Mononuclear cell (primary cell): ENCODE measurements around the gene APOBEC3B. TPM values are rescaled to one million over a fixed set of nuclear protein-coding genes. Genes with fewer than 3 reads are reported as not detected.
"Not testable (repeated sequence)": the region's sequence is repeated elsewhere in the genome, so short reads cannot be mapped to it uniquely, and the experiment has no call there.

Experiments
- H3K27me3 ChIP-seq: 2 replicates; pipeline ENCODE4 v1.6.0; 2011; ENCODE audit warnings: low read length, control low read depth; ENCODE audit not compliant: insufficient read depth
- H3K4me1 ChIP-seq: 2 replicates; pipeline ENCODE4 v1.5.1; 2011; ENCODE audit warnings: mild to moderate bottlenecking, low read length, control low read depth; ENCODE audit not compliant: insufficient read depth
- H3K4me3 ChIP-seq: 2 replicates; pipeline ENCODE4 v1.5.1; 2011; ENCODE audit warnings: mild to moderate bottlenecking, low read length, moderate library complexity
- H3K9me3 ChIP-seq: 2 replicates; pipeline ENCODE4 v1.5.1; 2011; ENCODE audit warnings: low read depth, mild to moderate bottlenecking, control low read depth, low read length
- total RNA-seq: library from RNA; depleted of rRNA; stranded (reverse); fragments of >200 nt; gene quantifications from one replicate; pipeline ENCODE4 v1.2.3, GENCODE V29; 2012

APOBEC3B gene
- total RNA-seq, 1 donor = 0.31 TPM

DNA sequence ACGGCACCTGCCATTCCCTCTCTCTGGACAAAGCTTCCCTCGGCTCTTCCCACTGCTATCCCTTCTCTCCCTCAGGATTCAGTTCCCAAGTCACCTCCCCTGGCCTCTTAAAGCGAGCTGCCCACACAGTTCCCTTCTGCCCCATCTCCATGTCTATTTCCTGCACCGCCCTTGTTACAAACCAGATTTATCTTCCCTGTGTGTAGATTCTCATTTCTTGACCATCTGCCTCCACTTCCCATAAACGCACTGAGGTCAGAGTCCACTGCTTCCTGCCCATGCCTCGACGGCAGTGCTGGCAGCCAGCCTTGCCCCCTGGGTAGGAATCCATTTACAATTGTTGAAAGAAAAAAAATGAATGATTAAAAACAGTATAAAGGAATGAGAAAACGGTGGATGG, 11.6 kb upstream of the APOBEC3B start:
- H3K4me1 ChIP-seq = peaks cover 83% of the 10 kb centered on the region
- no peaks in the 10 kb centered on the region for H3K9me3 ChIP-seq
- no peaks in the 10 kb centered on the region for H3K27me3 ChIP-seq

DNA sequence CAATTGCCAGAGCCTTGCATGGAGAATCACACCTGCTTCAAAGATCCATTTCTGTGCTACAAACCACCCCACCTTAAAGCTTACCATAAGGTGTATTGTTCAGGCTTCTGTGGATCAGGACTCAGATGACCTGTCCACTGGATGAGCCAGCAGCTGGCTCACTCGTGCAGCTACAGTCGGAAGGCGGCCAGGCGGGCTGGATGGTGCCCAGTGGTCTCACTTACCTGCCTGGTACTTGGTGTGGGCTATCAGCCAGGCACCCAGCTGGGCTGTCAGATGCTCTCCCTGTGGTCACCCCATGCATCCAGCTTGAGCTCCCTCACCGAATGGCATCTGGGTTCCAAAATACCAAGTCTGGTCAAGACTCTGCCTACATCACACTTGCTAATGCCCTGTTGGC, 10.9 kb upstream of the APOBEC3B start:
- Histone ChIP-seq H3K9me3 (no peaks in the 10 kb centered on the region), H3K4me3 (no peak overlapping the region), H3K4me1 (peaks cover 76% of the 10 kb centered on the region), H3K27me3 (no peaks in the 10 kb centered on the region)

More for the DNA sequence above, 11.6 kb upstream of the APOBEC3B start:
- H3K4me3 ChIP-seq = no peak overlapping the region

- no peak overlapping the region for H3K4me3 ChIP-seq
- peaks cover 71% of the 10 kb centered on the region for H3K4me1 ChIP-seq
- H3K9me3 ChIP-seq = no peaks in the 10 kb centered on the region
- H3K27me3 ChIP-seq = no peaks in the 10 kb centered on the region
Observed at GRCh38 chr22:38971791-38972190, 10.4 kb upstream of the APOBEC3B start.

DNA sequence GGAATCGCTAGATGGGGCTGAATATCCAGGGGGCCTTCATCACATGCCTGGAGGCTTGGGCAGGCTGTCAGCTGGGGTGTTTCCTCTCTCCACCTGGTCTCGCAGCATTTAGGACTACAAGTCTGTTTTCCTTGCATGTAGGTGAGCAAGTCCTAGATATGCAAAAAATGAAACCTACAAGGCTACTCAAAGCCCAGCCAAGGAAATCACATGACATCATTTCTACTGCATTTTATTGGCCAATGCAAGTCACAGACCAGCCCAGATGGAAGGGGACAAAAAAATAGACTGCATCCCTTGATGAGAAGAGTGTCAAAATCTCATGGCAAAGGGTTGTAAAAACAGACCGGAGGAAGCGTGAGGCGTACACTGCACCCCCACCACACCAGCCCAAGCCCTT, 9.6 kb upstream of the APOBEC3B start:
- peaks cover 63% of the 10 kb centered on the region for H3K4me1 ChIP-seq
- no peaks in the 10 kb centered on the region for H3K27me3 ChIP-seq
- H3K4me3 ChIP-seq = no peak overlapping the region
- H3K9me3 ChIP-seq = no peaks in the 10 kb centered on the region

DNA sequence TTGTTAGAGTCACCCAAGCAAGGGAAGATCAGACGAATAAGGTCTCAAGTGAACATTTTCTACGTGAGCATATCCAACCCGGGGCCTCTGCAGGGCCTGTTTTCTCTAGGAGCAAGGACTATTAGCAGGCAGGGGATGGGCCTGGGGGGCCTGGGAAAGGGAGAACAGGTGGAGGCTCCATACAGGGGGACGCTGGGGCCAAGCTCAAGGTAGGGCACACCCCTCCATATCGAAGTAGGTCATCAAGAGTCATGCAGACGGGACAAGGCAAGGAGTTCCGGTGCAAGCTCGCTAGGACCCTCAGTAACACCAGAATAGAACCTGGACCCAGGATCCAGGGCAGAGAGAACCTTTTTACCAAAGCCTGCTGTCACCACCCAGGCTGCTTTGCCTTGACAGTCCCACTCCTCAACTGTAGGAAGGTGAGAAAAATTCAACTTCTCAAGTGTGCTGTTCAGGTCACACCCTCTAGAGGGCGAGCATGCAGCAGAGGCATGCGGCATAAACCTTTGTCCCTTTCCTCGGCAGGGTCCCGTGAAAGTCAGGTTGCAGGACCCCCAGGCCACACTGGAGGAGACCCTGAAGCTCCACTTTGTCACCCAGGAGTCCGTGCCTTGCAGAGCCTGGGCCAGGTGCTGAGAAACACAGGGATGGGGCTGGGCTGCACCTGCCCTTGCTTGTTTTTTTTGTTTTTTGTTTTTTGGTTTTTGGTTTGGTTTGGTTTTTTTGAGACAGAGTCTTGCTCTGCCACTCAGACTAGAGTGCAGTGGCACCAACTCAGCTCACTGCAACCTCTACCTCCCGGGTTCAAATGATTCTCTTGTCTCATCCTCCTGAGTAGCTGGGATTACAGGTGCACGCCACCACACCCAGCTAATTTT, 8.6 kb upstream of the APOBEC3B start:
- no peak overlapping the region for H3K4me3 ChIP-seq
- no peaks in the 10 kb centered on the region for H3K27me3 ChIP-seq
- no peaks in the 10 kb centered on the region for H3K9me3 ChIP-seq
- H3K4me1 ChIP-seq = peaks cover 53% of the 10 kb centered on the region

- H3K4me3 ChIP-seq = no peak overlapping the region
- H3K9me3 ChIP-seq = no peaks in the 10 kb centered on the region
- H3K4me1 ChIP-seq = peaks cover 46% of the 10 kb centered on the region
- no peaks in the 10 kb centered on the region for H3K27me3 ChIP-seq
Observed at GRCh38 chr22:38974170-38974825, 7.8 kb upstream of the APOBEC3B start.

- Histone ChIP-seq H3K9me3 (no peaks in the 10 kb centered on the region), H3K4me3 (no peak overlapping the region), H3K27me3 (no peaks in the 10 kb centered on the region), H3K4me1 (peaks cover 40% of the 10 kb centered on the region)
Observed at GRCh38 chr22:38974826-38975175, 7.3 kb upstream of the APOBEC3B start.

DNA sequence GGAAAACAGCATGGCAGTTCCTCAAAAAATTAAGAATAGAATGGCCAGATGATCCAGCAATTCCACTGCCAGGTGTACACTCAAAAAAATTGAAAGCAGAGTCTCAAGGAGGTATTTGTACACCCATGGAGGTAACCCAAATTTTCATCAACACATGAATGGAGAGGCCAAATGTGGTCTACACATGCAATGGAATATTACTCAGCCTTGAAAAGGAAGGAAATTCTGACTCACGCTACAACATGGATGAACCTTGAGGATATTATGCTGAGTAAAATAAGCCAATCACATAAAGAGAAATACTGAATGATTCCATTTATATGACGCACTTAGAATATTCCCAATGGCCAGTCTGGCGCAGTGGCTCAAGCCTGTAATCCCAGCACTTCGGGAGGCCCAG, 4.9 kb upstream of the APOBEC3B start:
- not testable (repeated sequence) for H3K4me3 ChIP-seq, H3K9me3 ChIP-seq, H3K27me3 ChIP-seq
- peaks cover 32% of the 10 kb centered on the region for H3K4me1 ChIP-seq

DNA sequence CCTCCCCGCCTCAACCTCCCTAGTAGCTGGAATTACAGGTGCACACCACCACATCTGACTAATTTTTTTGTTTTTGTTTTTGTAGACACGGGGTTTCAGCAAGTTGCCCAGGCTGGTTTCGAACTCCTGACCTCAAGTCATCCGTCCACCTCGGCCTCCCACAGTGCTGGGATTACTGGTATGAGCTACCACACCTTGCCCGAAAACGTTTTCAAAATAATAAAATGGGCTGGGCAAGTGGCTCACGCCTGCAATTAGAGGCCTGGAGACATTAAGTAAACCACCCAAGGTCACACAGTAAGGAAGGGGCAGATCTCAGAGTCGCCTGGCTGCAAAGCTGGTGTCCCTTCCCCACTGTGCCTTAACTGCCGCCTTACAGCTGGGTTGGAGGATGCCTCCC, 1.6 kb upstream of the APOBEC3B start:
- H3K9me3 ChIP-seq, H3K4me3 ChIP-seq, H3K27me3 ChIP-seq: not testable (repeated sequence)
- H3K4me1 ChIP-seq = peaks cover 41% of the 10 kb centered on the region

- H3K9me3 ChIP-seq = no peaks in the 10 kb centered on the region
- peaks cover 41% of the 10 kb centered on the region for H3K4me1 ChIP-seq
- H3K4me3 ChIP-seq = peak overlapping the region; percentile 33
- no peaks in the 10 kb centered on the region for H3K27me3 ChIP-seq
Observed at GRCh38 chr22:38981005-38981991, 849 bp upstream of the APOBEC3B start.

- no peak overlapping the region for H3K4me3 ChIP-seq
- H3K27me3 ChIP-seq = no peaks in the 10 kb centered on the region
- H3K4me1 ChIP-seq = peaks cover 45% of the 10 kb centered on the region
- H3K9me3 ChIP-seq = no peaks in the 10 kb centered on the region
Observed at GRCh38 chr22:38984224-38984623, 2.1 kb downstream of the APOBEC3B start.

DNA sequence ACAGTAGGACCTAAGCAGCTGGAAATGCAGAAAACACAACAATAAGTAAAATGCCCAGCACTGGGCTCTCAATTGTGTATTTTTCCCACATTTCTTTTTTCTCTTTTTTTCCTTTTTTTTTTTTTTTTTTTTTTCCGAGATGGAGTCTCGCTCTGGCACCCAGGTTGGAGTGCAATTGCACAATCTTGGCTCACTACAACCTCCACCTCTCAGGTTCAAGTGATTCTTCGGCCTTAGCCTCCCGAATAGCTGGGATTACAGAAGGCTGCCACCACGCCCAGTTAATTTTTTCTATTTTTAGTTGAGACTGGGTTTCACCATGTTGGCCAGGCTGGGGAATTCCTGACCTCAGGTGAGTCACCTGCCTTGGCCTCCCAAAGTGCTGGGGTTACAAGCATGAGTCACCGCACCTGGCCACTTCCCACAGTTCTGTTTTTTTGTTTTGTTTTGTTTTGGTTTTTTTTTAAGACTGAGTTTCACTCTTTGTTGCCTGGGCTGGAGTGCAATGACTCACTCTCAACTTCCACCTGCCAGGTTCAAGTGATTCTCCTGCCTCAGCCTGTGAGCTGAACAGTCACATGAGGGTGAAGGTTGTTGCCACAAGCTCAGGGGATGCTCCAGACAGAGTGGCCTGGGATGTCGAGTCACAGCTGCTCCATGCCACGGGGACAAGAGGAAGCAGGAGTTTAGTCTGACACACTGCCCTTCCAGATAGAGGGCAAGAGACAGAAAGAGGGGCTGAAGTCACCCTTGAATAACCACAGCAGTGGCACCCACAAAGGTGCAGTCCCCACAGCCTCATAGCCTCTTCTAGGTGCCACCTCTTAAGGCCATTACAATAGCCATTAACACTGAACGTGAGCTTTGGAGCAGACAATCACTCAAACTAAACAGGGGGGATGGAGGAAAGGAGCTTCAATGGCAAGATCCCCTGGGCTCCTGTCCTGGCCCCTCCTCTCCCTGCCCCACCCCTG, 2.9 kb downstream of the APOBEC3B start:
- H3K27me3 ChIP-seq, H3K4me3 ChIP-seq, H3K9me3 ChIP-seq: not testable (repeated sequence)
- H3K4me1 ChIP-seq = peaks cover 53% of the 10 kb centered on the region

DNA sequence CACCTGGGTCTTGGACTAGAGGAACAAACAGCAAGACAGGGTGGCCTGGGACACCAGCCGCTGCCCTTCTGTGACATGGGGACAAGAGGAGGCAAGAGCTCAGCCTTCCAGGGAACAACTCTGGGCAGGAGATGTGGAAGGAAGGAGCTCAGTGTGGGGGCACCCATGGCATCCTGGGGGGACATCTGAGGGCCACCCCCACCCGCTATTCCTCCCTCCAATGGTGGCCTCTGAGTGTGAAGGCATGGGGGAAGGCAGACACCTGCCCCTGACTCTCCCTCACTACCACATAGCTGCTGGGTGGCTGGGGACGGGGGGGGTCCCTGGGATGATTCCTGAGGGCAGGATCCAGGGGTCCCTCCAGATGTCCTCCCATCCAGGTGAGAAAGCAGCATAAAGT, 4.5 kb downstream of the APOBEC3B start:
- Histone ChIP-seq H3K4me1 (peaks cover 44% of the 10 kb centered on the region), H3K4me3 (no peak overlapping the region), H3K9me3 (no peaks in the 10 kb centered on the region), H3K27me3 (no peaks in the 10 kb centered on the region)
